HG03039 (cell line): Measurements from ENCODE around the gene SERTAD2.

Source experiments
- ATAC-seq: cut with Tn5 transposase; IDR thresholded peaks from one replicate; pipeline ENCODE4 v1.9.1; 2021; ENCODE audit warnings: mild to moderate bottlenecking, moderate library complexity; ENCODE audit not compliant: unreplicated experiment

The SERTAD2 gene

GRCh38 chr2:64629875-64630274, 23.8 kb downstream of the SERTAD2 start:
- ATAC-seq: no peak

GRCh38 chr2:64629329-64629781, 24.4 kb downstream of the SERTAD2 start:
- ATAC-seq: no peak

- no peak for ATAC-seq
Measured at GRCh38 chr2:64627860-64628841, 25.6 kb downstream of the SERTAD2 start.

GRCh38 chr2:64626963-64627760, 26.6 kb downstream of the SERTAD2 start:
- no peak for ATAC-seq

GRCh38 chr2:64626146-64626809, 27.4 kb downstream of the SERTAD2 start:
- no peak for ATAC-seq

- no peak for ATAC-seq
Measured at GRCh38 chr2:64625299-64626145, 28.2 kb downstream of the SERTAD2 start.

GRCh38 chr2:64624862-64625261, 28.9 kb downstream of the SERTAD2 start:
- ATAC-seq: no peak

GRCh38 chr2:64624108-64624610, 29.6 kb downstream of the SERTAD2 start:
- no peak for ATAC-seq

- ATAC-seq: no peak
Measured at GRCh38 chr2:64623242-64623850, 30.4 kb downstream of the SERTAD2 start.

GRCh38 chr2:64622443-64623241, 31.1 kb downstream of the SERTAD2 start:
- no peak for ATAC-seq

- no peak for ATAC-seq
Measured at GRCh38 chr2:64620661-64621060, 33.1 kb downstream of the SERTAD2 start.

GRCh38 chr2:64617631-64618151, 36.0 kb downstream of the SERTAD2 start:
- no peak for ATAC-seq

- no peak for ATAC-seq
Measured at GRCh38 chr2:64615844-64616536, 37.7 kb downstream of the SERTAD2 start.

GRCh38 chr2:64615192-64615763, 38.4 kb downstream of the SERTAD2 start:
- no peak for ATAC-seq

- no peak for ATAC-seq
Measured at GRCh38 chr2:64613276-64613675, 40.4 kb downstream of the SERTAD2 start.

- ATAC-seq: no peak
Measured at GRCh38 chr2:64612575-64613195, 41.0 kb downstream of the SERTAD2 start.

GRCh38 chr2:64610316-64610855, 43.3 kb downstream of the SERTAD2 start:
- ATAC-seq: no peak
